Body of pancreas (tissue), 4 donors: ENCODE results near the gene SLC27A3. TPM values are rescaled to one million over a fixed set of nuclear protein-coding genes. Genes with fewer than 3 reads are reported as not detected.
A peak's percentile ranks its signal among the peaks of the same experiment; 100 is the strongest.

ENCODE experiments used
- ATAC-seq: fragments of 150-250 bp; one replicate; pipeline ENCODE4 v1.9.1; 2016
- DNase-seq, 4 donors: peaks; one replicate each; pipeline ENCODE4 v3.0.0-alpha.2; 2019
- H3K27ac ChIP-seq, 4 donors: fragments of 200-600 bp; sonication (generic); 1 replicate in 3 of 4; 2 replicates in 1 of 4; pipeline versions ENCODE4 v1.5.1 to v1.6.1; 2016 to 2019; ENCODE audit warnings: mild to moderate bottlenecking in 1 of 4, mixed read lengths in 1 of 4, moderate library complexity in 1 of 4
- H3K27me3 ChIP-seq, 2 donors: fragments of 200-600 bp; sonication (generic); one replicate each; pipeline ENCODE4 v1.6.0; 2016; ENCODE audit warnings: mild to moderate bottlenecking in 1 of 2
- H3K36me3 ChIP-seq, 2 donors: fragments of 200-600 bp; sonication (generic); replicated peaks in 1 of 2; 2 replicates each; pipeline ENCODE4 v1.5.1; 2016; ENCODE audit warnings: low read depth in 2 of 2; ENCODE audit not compliant: insufficient read depth in 1 of 2
- H3K4me1 ChIP-seq: fragments of 200-600 bp; sonication (generic); one replicate; pipeline ENCODE4 v1.6.0; 2016
- H3K4me3 ChIP-seq, 2 donors: fragments of 200-600 bp; sonication (generic); 1 replicate in 1 of 2; 2 replicates in 1 of 2; pipeline ENCODE4 v1.5.1; 2016 to 2019
- H3K9me3 ChIP-seq, 3 donors: fragments of 200-600 bp; sonication (generic); 1 replicate in 2 of 3; 2 replicates in 1 of 3; pipeline ENCODE4 v1.5.1; 2016
- POLR2A ChIP-seq, 3 donors: fragments of 450-650 bp; IDR thresholded peaks; one replicate each; pipeline ENCODE4 v1.6.1; 2016; ENCODE audit warnings: antibody characterized with exemption in 3 of 3, mild to moderate bottlenecking in 2 of 3
- WGBS, 2 donors: methylation state at CpG; one replicate each; pipeline ENCODE4 v1.1.5; 2017; 5-methylcytosine and 5-hydroxymethylcytosine counted together
- intact Hi-C: fragments of 100-400 bp; cut with DNase I; formaldehyde crosslinking; loops from one replicate; pipeline ENCODE4 v1.15.1; 2023
- total RNA-seq, 2 donors: library from RNA; depleted of rRNA; stranded (reverse); fragments of >200 nt; gene quantifications; one replicate each; pipeline ENCODE4 v1.1.0, GENCODE V29; 2016
- TF ChIP-seq, protein P1 (sequence below), 7 experiments: fragments of 450-650 bp in 4 of 7; fragments of 200-600 bp in 3 of 7; sonication (generic) in 3 of 7; IDR thresholded peaks; one replicate each; pipeline ENCODE4 v1.5.1; 2016 to 2019; ENCODE audit warnings: antibody characterized with exemption in 7 of 7

SLC27A3 gene
- total RNA-seq, 2 donors from 2014 or later, result 15.0 to 21.1 TPM

DNA sequence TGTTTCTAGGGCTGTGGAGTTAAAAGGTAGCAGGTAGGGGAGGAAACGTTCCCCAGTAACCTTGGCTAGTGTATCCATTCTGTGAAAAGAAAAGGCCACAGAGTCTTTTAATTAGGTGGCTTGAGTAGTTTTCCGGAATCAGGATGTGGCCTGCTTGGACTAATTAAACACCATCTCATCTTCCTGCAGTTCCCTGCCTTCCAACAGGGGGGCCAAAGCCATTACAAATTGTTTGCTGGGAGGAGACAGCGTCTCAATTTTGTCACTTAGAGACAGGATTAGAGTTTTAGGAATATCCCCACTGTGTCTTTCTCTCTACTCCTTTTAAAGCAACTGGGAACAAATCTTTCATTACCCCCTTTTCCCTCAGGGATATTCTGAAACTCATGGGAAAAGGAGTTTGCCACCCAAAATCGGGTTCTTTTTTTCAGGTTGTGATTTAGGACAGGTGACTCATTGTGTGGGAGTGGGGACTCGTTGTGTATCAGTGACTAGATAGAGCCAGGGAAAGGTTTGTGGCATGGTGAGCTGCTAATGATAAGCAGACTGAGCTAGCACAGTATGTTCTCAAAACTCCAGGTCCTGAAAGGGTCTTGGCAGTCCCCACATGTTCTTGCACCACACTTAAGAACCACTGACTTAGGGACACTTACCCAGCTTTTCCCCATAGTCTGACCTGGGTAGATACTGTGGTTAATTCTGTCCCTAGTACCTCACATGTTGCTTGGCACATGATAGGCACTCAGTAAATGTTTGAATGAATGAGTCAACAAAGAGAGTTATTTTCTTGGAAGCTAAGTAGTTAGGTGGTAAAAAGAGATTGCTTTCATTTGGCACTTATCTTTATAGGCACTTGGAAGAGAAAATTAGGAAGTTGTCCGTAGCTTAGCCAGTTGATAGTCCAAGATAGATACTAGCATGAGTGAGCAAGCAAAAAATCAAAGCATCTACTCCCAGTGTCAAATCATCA lies 24.9 kb upstream of the SLC27A3 start:
- intact Hi-C loops, result loop anchor here (5.0 kb wide), 1 partner anchor 63 kb away; no protein-coding TSS in a partner anchor

DNA sequence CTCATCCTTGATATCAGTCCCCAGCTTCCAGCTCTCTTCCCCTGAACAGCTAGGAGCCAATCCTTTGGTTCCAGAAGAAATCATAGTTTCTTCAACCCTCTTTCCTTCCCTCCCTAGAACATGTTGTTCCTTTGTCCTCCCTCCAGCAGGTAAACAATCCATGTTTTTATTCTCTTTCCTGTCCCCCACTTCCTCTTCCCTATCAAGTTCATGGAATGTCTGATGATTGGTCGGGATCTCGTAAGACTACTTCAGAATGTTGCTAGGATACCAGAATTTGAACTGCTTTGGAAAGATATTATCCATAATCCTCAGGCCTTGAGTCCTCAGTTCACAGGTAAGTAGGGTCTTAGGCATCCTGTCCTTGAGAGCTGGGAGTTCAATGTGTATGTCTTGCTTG lies 23.1 kb upstream of the SLC27A3 start:
- H3K4me1 ChIP-seq, result peaks cover 3% of the 10 kb centered on the region
- no peaks in the 10 kb centered on the region for H3K27me3 ChIP-seq
- H3K36me3 ChIP-seq, result peaks cover 4 to 10% of the 10 kb centered on the region in 2 donors
- no peak overlapping the region for H3K4me3 ChIP-seq
- 81 to 90% methylated on average over 2 of the region's 2 CpGs for WGBS, 2 donors
- TF ChIP-seq, protein P1, sequence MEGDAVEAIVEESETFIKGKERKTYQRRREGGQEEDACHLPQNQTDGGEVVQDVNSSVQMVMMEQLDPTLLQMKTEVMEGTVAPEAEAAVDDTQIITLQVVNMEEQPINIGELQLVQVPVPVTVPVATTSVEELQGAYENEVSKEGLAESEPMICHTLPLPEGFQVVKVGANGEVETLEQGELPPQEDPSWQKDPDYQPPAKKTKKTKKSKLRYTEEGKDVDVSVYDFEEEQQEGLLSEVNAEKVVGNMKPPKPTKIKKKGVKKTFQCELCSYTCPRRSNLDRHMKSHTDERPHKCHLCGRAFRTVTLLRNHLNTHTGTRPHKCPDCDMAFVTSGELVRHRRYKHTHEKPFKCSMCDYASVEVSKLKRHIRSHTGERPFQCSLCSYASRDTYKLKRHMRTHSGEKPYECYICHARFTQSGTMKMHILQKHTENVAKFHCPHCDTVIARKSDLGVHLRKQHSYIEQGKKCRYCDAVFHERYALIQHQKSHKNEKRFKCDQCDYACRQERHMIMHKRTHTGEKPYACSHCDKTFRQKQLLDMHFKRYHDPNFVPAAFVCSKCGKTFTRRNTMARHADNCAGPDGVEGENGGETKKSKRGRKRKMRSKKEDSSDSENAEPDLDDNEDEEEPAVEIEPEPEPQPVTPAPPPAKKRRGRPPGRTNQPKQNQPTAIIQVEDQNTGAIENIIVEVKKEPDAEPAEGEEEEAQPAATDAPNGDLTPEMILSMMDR (IDR thresholded peaks at IDR 0.05), result no peak
- no peak for TF ChIP-seq POLR2A (IDR thresholded peaks at IDR 0.05)
- no peaks in the 10 kb centered on the region for H3K9me3 ChIP-seq
- intact Hi-C loops, result loop anchor here (5.0 kb wide), 1 partner anchor 65 kb away; no protein-coding TSS in a partner anchor
- no peak overlapping the region for H3K27ac ChIP-seq
- ATAC-seq (no peak), DNase-seq (no peak)

More for the DNA sequence above, 24.9 kb upstream of the SLC27A3 start:
- no peak for TF ChIP-seq POLR2A (IDR thresholded peaks at IDR 0.05)
- TF ChIP-seq, protein P1 (IDR thresholded peaks at IDR 0.05), result no peak
- H3K9me3 ChIP-seq, result no peaks in the 10 kb centered on the region
- H3K36me3 ChIP-seq, result peaks cover 4 to 6% of the 10 kb centered on the region in 2 donors
- ATAC-seq, result no peak
- peak overlapping the region in 1 of 4 donors; percentile 12 for H3K27ac ChIP-seq
- H3K27me3 ChIP-seq, result no peaks in the 10 kb centered on the region
- WGBS, 2 donors, result 48 to 55% methylated on average over 6 of the region's 6 CpGs
- DNase-seq, result no peak
- peaks cover 3% of the 10 kb centered on the region for H3K4me1 ChIP-seq
- H3K4me3 ChIP-seq, result no peak overlapping the region

DNA sequence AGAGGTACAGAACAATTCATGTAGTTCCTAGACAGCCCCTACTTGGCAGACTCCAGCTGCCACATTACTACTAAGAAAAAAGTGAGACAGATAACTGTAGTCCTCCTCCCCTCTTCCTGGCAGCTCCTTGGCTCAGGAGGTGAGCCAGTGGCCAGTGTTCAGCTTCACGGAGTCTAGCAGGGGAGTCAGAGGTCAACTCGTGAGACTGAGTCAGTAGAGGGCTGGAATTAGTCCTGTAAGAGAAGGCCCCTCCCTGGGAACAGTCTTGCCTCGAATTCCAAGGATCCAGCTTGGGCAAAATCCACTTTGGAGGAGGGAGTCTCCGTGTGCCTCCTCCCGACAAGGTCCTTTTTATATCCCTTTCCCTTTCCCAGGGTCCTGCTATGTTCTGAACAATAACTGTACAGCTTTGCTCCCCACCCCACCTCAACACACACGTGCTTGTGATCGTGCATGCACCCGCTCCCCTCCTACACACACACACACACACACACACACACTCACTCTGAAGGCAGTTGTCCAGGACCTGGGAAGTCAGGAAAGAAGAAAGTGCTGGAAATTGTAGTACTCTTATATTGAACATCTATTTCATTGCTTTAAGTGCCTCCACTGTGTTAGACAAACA lies 22.5 kb upstream of the SLC27A3 start:
- no peak overlapping the region for H3K27ac ChIP-seq
- DNase-seq (peak in 1 of 4 donors; percentile 14), ATAC-seq (no peak)
- no peaks in the 10 kb centered on the region for H3K27me3 ChIP-seq
- peaks cover 4 to 14% of the 10 kb centered on the region in 2 donors for H3K36me3 ChIP-seq
- intact Hi-C loops, result loop anchor here (5.0 kb wide), 1 partner anchor 65 kb away; no protein-coding TSS in a partner anchor
- H3K4me3 ChIP-seq, result no peak overlapping the region
- 81 to 84% methylated on average over 7 to 8 of the region's 8 CpGs for WGBS, 2 donors
- H3K9me3 ChIP-seq, result no peaks in the 10 kb centered on the region
- TF ChIP-seq, protein P1 (IDR thresholded peaks at IDR 0.05), result no peak
- no peak for TF ChIP-seq POLR2A (IDR thresholded peaks at IDR 0.05)
- peaks cover 3% of the 10 kb centered on the region for H3K4me1 ChIP-seq

DNA sequence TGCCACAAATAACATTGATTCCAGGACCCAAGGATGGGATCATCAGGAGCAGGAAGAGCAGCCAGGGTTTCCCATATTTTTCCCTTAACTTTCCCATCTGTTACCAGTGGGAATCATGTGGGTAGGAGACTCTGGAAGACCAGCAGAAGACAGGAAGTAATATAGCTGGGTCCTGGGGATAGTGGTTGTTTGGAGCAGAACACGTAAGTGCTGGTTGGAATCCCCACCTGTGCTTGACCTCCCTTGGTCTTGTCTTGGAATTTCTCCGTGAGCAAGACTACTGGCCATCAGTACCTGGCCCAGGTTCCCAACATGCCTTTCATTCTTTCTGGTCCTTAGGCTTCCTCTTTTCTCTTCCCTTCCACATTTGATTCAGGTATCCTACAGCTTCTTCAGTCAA lies 20.9 kb upstream of the SLC27A3 start:
- Histone ChIP-seq H3K4me3 (no peak overlapping the region), H3K9me3 (no peaks in the 10 kb centered on the region), H3K27ac (no peak overlapping the region), H3K36me3 (peaks cover 0 to 19% of the 10 kb centered on the region in 2 donors), H3K4me1 (peaks cover 3% of the 10 kb centered on the region), H3K27me3 (no peaks in the 10 kb centered on the region)
- DNase-seq, result no peak
- intact Hi-C loops, result loop anchor here (5.0 kb wide), 1 partner anchor 67 kb away; no protein-coding TSS in a partner anchor
- WGBS, 2 donors, result 90 to 92% methylated on average over 2 of the region's 2 CpGs
- no peak for ATAC-seq
- TF ChIP-seq POLR2A (IDR thresholded peaks at IDR 0.05), result no peak
- TF ChIP-seq, protein P1 (IDR thresholded peaks at IDR 0.05), result no peak
